DND-41 (cell line): Measurements from ENCODE around the gene FUCA1.

Source experiments
- CTCF ChIP-seq: IDR thresholded peaks from 2 replicates; pipeline ENCODE4 v1.5.1; 2012; ENCODE audit warnings: borderline replicate concordance, low read length, moderate library complexity, mild to moderate bottlenecking; ENCODE audit not compliant: poor library complexity, severe bottlenecking; ENCODE audit errors: extremely low read depth
- EZH2 ChIP-seq: IDR thresholded peaks from 3 replicates; pipeline ENCODE4 v1.6.1; 2012; ENCODE audit warnings: borderline replicate concordance, low read depth, mild to moderate bottlenecking, moderate library complexity, low read length, inconsistent platforms; ENCODE audit not compliant: severe bottlenecking

GRCh38 chr1:23878668-23879067 lies 10.6 kb upstream of the FUCA1 start:
- no peak for TF ChIP-seq EZH2
- TF ChIP-seq CTCF: no peak
